ENCODE results near the gene CTNNBL1. TPM values are rescaled to one million over a fixed set of nuclear protein-coding genes. Genes with fewer than 3 reads are reported as not detected.

Gene CTNNBL1
- total RNA-seq, 4 donors from 2014 or later = 40.4 to 54.3 (median 44.7) TPM

GRCh38 chr20:37879843-37880242 is 186.0 kb downstream of the CTNNBL1 start:
- H3K4me3 ChIP-seq = no peak overlapping the region
- H3K4me1 ChIP-seq = peaks cover 5 to 16% (median 7%) of the 10 kb centered on the region in 4 donors
- no peak for DNase-seq (ENCODE audit: extremely low spot score)
- TF ChIP-seq CTCF (IDR thresholded peaks at IDR 0.05) = no peak
- TF ChIP-seq POLR2AphosphoS5 (IDR thresholded peaks at IDR 0.05) = no peak
- TF ChIP-seq EP300 (IDR thresholded peaks at IDR 0.05) = no peak
- no peak for TF ChIP-seq POLR2A (IDR thresholded peaks at IDR 0.05; ENCODE audit: low read depth)
- intact Hi-C loops (cut with DNase I) = no loop called here
- 90% methylated on average over 1 of the region's 1 CpG for WGBS
- H3K27ac ChIP-seq (replicated peaks in 1 of 4) = no peak overlapping the region
- peaks cover 0 to 4% (median 0%) of the 10 kb centered on the region in 4 donors for H3K27me3 ChIP-seq
- no peaks in the 10 kb centered on the region for H3K9me3 ChIP-seq
- H3K36me3 ChIP-seq = peaks cover 0 to 5% (median 3%) of the 10 kb centered on the region in 4 donors

GRCh38 chr20:37880726-37881591 is 187.1 kb downstream of the CTNNBL1 start:
- no peak overlapping the region for H3K4me3 ChIP-seq
- peaks cover 5 to 16% (median 7%) of the 10 kb centered on the region in 4 donors for H3K4me1 ChIP-seq
- no peak overlapping the region for H3K27ac ChIP-seq (replicated peaks in 1 of 4)
- no peaks in the 10 kb centered on the region for H3K36me3 ChIP-seq
- no peaks in the 10 kb centered on the region for H3K9me3 ChIP-seq
- peaks cover 0 to 4% (median 0%) of the 10 kb centered on the region in 4 donors for H3K27me3 ChIP-seq
- intact Hi-C loops (cut with DNase I) = no loop called here
- no peak for DNase-seq (ENCODE audit: extremely low spot score)
- TF ChIP-seq EP300 (IDR thresholded peaks at IDR 0.05) = no peak
- 44% methylated on average over 11 of the region's 18 CpGs for WGBS

- H3K36me3 ChIP-seq = no peaks in the 10 kb centered on the region
- no peaks in the 10 kb centered on the region for H3K9me3 ChIP-seq
- DNase-seq (ENCODE audit: extremely low spot score) = no peak
- H3K27me3 ChIP-seq = peaks cover 0 to 4% (median 0%) of the 10 kb centered on the region in 4 donors
- H3K4me3 ChIP-seq = no peak overlapping the region
- peaks cover 5 to 16% (median 7%) of the 10 kb centered on the region in 4 donors for H3K4me1 ChIP-seq
- intact Hi-C loops (cut with DNase I) = no loop called here
- 86% methylated on average over 21 of the region's 22 CpGs for WGBS
- TF ChIP-seq EP300 (IDR thresholded peaks at IDR 0.05) (no peak), POLR2A (IDR thresholded peaks at IDR 0.05; ENCODE audit: low read depth) (no peak), CTCF (IDR thresholded peaks at IDR 0.05) (no peak), POLR2AphosphoS5 (IDR thresholded peaks at IDR 0.05) (no peak)
- no peak overlapping the region for H3K27ac ChIP-seq (replicated peaks in 1 of 4)
These were observed 187.9 kb downstream of the CTNNBL1 start for GRCh38 chr20:37881601-37882343.

- TF ChIP-seq EP300 (IDR thresholded peaks at IDR 0.05) = no peak
- TF ChIP-seq POLR2A (IDR thresholded peaks at IDR 0.05; ENCODE audit: low read depth) = no peak
- TF ChIP-seq CTCF (IDR thresholded peaks at IDR 0.05) = no peak
- 75% methylated on average over 13 of the region's 16 CpGs for WGBS
- Histone ChIP-seq H3K4me1 (peaks cover 5 to 16% (median 7%) of the 10 kb centered on the region in 4 donors), H3K4me3 (no peak overlapping the region), H3K27me3 (peaks cover 0 to 4% (median 0%) of the 10 kb centered on the region in 4 donors), H3K36me3 (no peaks in the 10 kb centered on the region), H3K27ac (replicated peaks in 1 of 4) (no peak overlapping the region), H3K9me3 (no peaks in the 10 kb centered on the region)
- intact Hi-C loops (cut with DNase I) = no loop called here
- no peak for DNase-seq (ENCODE audit: extremely low spot score)
These were observed 189.3 kb downstream of the CTNNBL1 start for GRCh38 chr20:37882961-37883712.

Measured in esophagus muscularis mucosa (tissue), 4 donors.